ENCODE measurements around the gene SND1. TPM values are rescaled to one million over a fixed set of nuclear protein-coding genes. Genes with fewer than 3 reads are reported as not detected.

Gene SND1
- total and polyA plus RNA-seq, 2 of the 4 experiments (the other 2 are of a cell fraction), result 154 to 294 TPM

DNA sequence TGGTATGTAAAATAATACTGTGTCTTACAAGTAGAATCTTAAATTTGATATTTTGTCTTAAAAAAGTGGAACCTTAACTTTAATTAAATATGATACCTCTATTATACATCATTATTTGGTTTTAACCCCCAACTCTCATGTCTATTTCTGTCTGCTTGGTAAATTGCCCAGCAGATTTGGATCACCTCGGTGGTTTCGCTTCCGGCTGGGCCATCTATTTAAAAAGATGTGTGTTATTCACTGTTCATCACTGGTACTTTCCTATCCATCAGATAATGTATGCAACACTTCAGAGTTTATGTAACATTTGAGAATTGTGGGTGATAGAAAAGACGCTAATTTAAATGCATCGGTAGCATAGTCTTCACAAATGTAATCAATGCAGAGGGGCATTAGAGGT, 119.7 kb downstream of the SND1 start:
- no peak overlapping the region for H3K18ac ChIP-seq (ENCODE audit: low read depth, low read length)
- H3K79me1 ChIP-seq (ENCODE audit: low read depth in 1 of 2, low read length in 2 of 2), result peaks cover 17 to 81% of the 10 kb centered on the region in 2 experiments; a peak in 3 of 4 replicates
- no peak overlapping the region for H4K91ac ChIP-seq (ENCODE audit: insufficient read depth, low read depth, low read length)
- no peak overlapping the region for H2AFZ ChIP-seq (replicated peaks; ENCODE audit: low read length, poor library complexity)
- no peak overlapping the region for H4K8ac ChIP-seq (ENCODE audit: low read depth in 2 of 2, low read length in 2 of 2)
- H3K14ac ChIP-seq (replicated peaks; ENCODE audit: low read depth, low read length), result no peak overlapping the region
- ATAC-seq (ENCODE audit: low read depth) (no peak), DNase-seq (no peak)
- no peak overlapping the region for H2BK20ac ChIP-seq (ENCODE audit: low read depth, low read length)
- peaks cover 11% of the 10 kb centered on the region for H3K4me1 ChIP-seq (ENCODE audit: control insufficient read depth, insufficient read depth, low read length)
- no peak overlapping the region for H3K9ac ChIP-seq (ENCODE audit: low read depth, low read length)
- H4K5ac ChIP-seq (ENCODE audit: low read depth, low read length), result no peak overlapping the region
- H3K27ac ChIP-seq (ENCODE audit: insufficient read depth, low read length), result no peak overlapping the region
- H4K20me1 ChIP-seq (ENCODE audit: insufficient read depth, low read length), result peaks cover 78% of the 10 kb centered on the region
- intact Hi-C loops (cut with micrococcal nuclease) (no loop called here), dilution Hi-C loops (cut with HindIII; ENCODE audit: low sequenced_read_pairs, unreplicated experiment) (no loop called here), in situ Hi-C loops (cut with MboI; ENCODE audit: low sequenced_read_pairs) (no loop called here)
- peaks cover 12% of the 10 kb centered on the region for H3K9me1 ChIP-seq (ENCODE audit: insufficient read depth, low read length)
- no peak overlapping the region for H3K4ac ChIP-seq (ENCODE audit: low read depth, low read length)
- no peaks in the 10 kb centered on the region for H3K27me3 ChIP-seq (ENCODE audit: control insufficient read depth, insufficient read depth, low read length)
- POLR2A ChIA-PET (ENCODE audit: unreplicated experiment), result no interaction called here
- no peaks in the 10 kb centered on the region for H3K9me3 ChIP-seq (ENCODE audit: control insufficient read depth, insufficient read depth, low read length)
- H2BK120ac ChIP-seq (ENCODE audit: low read depth, low read length), result no peak overlapping the region
- no peak overlapping the region for H2AK9ac ChIP-seq (replicated peaks; ENCODE audit: low read depth, low read length, poor library complexity)
- no peak overlapping the region for H3K56ac ChIP-seq (ENCODE audit: extremely low read depth, insufficient read depth, low read length)
- no peak overlapping the region for H3K4me3 ChIP-seq (ENCODE audit: insufficient read depth, low read depth, low read length)
- H3K36me3 ChIP-seq (ENCODE audit: control insufficient read depth, insufficient read depth, low read length), result no peaks in the 10 kb centered on the region
- no peak overlapping the region for H2AK5ac ChIP-seq (ENCODE audit: low read depth, low read length)
- CTCF ChIA-PET, result interaction anchor here (0.9 to 1.4 kb wide), 2 partner anchors 16 to 18 kb away, joined by 3 read pairs; no protein-coding TSS in a partner anchor
- H3K23ac ChIP-seq (ENCODE audit: low read depth, low read length), result no peak overlapping the region
- no peak overlapping the region for H2BK5ac ChIP-seq (ENCODE audit: low read depth, low read length, poor library complexity, severe bottlenecking)
- TF ChIP-seq POLR2A (IDR thresholded peaks at IDR 0.05; ENCODE audit: low read depth, low read length), result no peak
- no peak for TF ChIP-seq NFE2L2 (IDR thresholded peaks at IDR 0.05; ENCODE audit: low read depth, low read length)
- TF ChIP-seq CHD1 (IDR thresholded peaks at IDR 0.05; ENCODE audit: low read depth, low read length), result no peak
- TF ChIP-seq RAD21 (IDR thresholded peaks at IDR 0.05; ENCODE audit: low read length), result no peak
- TF ChIP-seq FOS (IDR thresholded peaks at IDR 0.05; ENCODE audit: low read depth, low read length), result no peak
- no peak for TF ChIP-seq ELK1 (IDR thresholded peaks at IDR 0.05; ENCODE audit: borderline replicate concordance, low read depth, low read length)
- no TSS peak for BruUV-seq (replicated peaks)
- H2BK15ac ChIP-seq (ENCODE audit: low read depth, low read length), result no peak overlapping the region
- no peak overlapping the region for H3K4me2 ChIP-seq (ENCODE audit: low read depth, low read length)
- no CpG with 5 or more reads among the region's 5 CpGs for WGBS, 2 experiments (ENCODE audit: extremely low coverage in 2 of 2, insufficient read length in 1 of 2)
